ENCODE data around the gene LRRC7.

Gene LRRC7

GRCh38 chr1:69976896-69977295 is 409.2 kb downstream of the LRRC7 start:
- peak; percentile 14 for DNase-seq (ENCODE audit: low spot score)

- peak; percentile 26 for DNase-seq (ENCODE audit: low spot score)
Measured at GRCh38 chr1:69982992-69983391, 415.3 kb downstream of the LRRC7 start.

- no peak for DNase-seq (ENCODE audit: low spot score)
Measured at GRCh38 chr1:69985376-69985775, 417.7 kb downstream of the LRRC7 start.

GRCh38 chr1:69985901-69986439 is 418.2 kb downstream of the LRRC7 start:
- DNase-seq (ENCODE audit: low spot score): no peak

GRCh38 chr1:69987881-69988280 is 420.2 kb downstream of the LRRC7 start:
- no peak for DNase-seq (ENCODE audit: low spot score)

GRCh38 chr1:69991644-69992043 is 423.9 kb downstream of the LRRC7 start:
- DNase-seq (ENCODE audit: low spot score): peak; percentile 3

GRCh38 chr1:69992594-69992993 is 424.9 kb downstream of the LRRC7 start:
- DNase-seq (ENCODE audit: low spot score): no peak

GRCh38 chr1:69993810-69994209 is 426.1 kb downstream of the LRRC7 start:
- DNase-seq (ENCODE audit: low spot score): no peak

- DNase-seq (ENCODE audit: low spot score): no peak
Measured at GRCh38 chr1:69994241-69994640, 426.5 kb downstream of the LRRC7 start.

GRCh38 chr1:69998847-69999246 is 431.1 kb downstream of the LRRC7 start:
- DNase-seq (ENCODE audit: low spot score): no peak

- no peak for DNase-seq (ENCODE audit: low spot score)
Measured at GRCh38 chr1:70003211-70003908, 435.6 kb downstream of the LRRC7 start.

- no peak for DNase-seq (ENCODE audit: low spot score)
Measured at GRCh38 chr1:70005386-70006034, 437.8 kb downstream of the LRRC7 start.

- no peak for DNase-seq (ENCODE audit: low spot score)
Measured at GRCh38 chr1:70008660-70009059, 440.9 kb downstream of the LRRC7 start.

GRCh38 chr1:70017770-70018169 is 450.0 kb downstream of the LRRC7 start:
- no peak for DNase-seq (ENCODE audit: low spot score)

- DNase-seq (ENCODE audit: low spot score): no peak
Measured at GRCh38 chr1:70024272-70024671, 456.6 kb downstream of the LRRC7 start.

GRCh38 chr1:70025052-70025451 is 457.3 kb downstream of the LRRC7 start:
- DNase-seq (ENCODE audit: low spot score): no peak

GRCh38 chr1:70025846-70026245 is 458.1 kb downstream of the LRRC7 start:
- DNase-seq (ENCODE audit: low spot score): no peak

GRCh38 chr1:70033266-70033873 is 465.6 kb downstream of the LRRC7 start:
- DNase-seq (ENCODE audit: low spot score): no peak

GRCh38 chr1:70033936-70034335 is 466.2 kb downstream of the LRRC7 start:
- no peak for DNase-seq (ENCODE audit: low spot score)

- peak; percentile 25 for DNase-seq (ENCODE audit: low spot score)
Measured at GRCh38 chr1:70034403-70034802, 466.7 kb downstream of the LRRC7 start.

- DNase-seq (ENCODE audit: low spot score): no peak
Measured at GRCh38 chr1:70038025-70038424, 470.3 kb downstream of the LRRC7 start.

- DNase-seq (ENCODE audit: low spot score): no peak
Measured at GRCh38 chr1:70039485-70039884, 471.8 kb downstream of the LRRC7 start.

Data from hepatic stellate cell (primary cell).